Measurements from ENCODE around the gene GPR4.
A peak's percentile ranks its signal among the peaks of the same experiment; 100 is the strongest.

GPR4 gene

GRCh38 chr19:45589768-45590167 is 12.2 kb downstream of the GPR4 start:
- Histone ChIP-seq H3K9me3 (ENCODE audit: control insufficient read depth, insufficient read depth, low read length) (no peaks in the 10 kb centered on the region), H3K4me3 (ENCODE audit: low read length) (no peak overlapping the region), H3K27me3 (ENCODE audit: control insufficient read depth, insufficient read depth, low read length) (no peaks in the 10 kb centered on the region), H3K27ac (ENCODE audit: low read length) (no peak overlapping the region), H3K4me1 (ENCODE audit: control insufficient read depth, insufficient read depth, low read length) (peaks cover 3% of the 10 kb centered on the region; the same call in 1 of the 2 replicates), H3K36me3 (ENCODE audit: control insufficient read depth, insufficient read depth, low read length) (no peaks in the 10 kb centered on the region)
- DNase-seq (ENCODE audit: low read depth, low spot score) = no peak
- no CpG with 5 or more reads among the region's 4 CpGs for WGBS (ENCODE audit: insufficient coverage, insufficient read length)

- DNase-seq (ENCODE audit: low read depth, low spot score) = no peak
- no CpG with 5 or more reads among the region's 4 CpGs for WGBS (ENCODE audit: insufficient coverage, insufficient read length)
- Histone ChIP-seq H3K27me3 (ENCODE audit: control insufficient read depth, insufficient read depth, low read length) (no peaks in the 10 kb centered on the region), H3K4me3 (ENCODE audit: low read length) (no peak overlapping the region), H3K27ac (ENCODE audit: low read length) (no peak overlapping the region), H3K9me3 (ENCODE audit: control insufficient read depth, insufficient read depth, low read length) (no peaks in the 10 kb centered on the region), H3K4me1 (ENCODE audit: control insufficient read depth, insufficient read depth, low read length) (peaks cover 3% of the 10 kb centered on the region), H3K36me3 (ENCODE audit: control insufficient read depth, insufficient read depth, low read length) (no peaks in the 10 kb centered on the region)
Measured at GRCh38 chr19:45587873-45588272, 14.1 kb downstream of the GPR4 start.

- Histone ChIP-seq H3K27ac (ENCODE audit: low read length) (no peak overlapping the region), H3K36me3 (ENCODE audit: control insufficient read depth, insufficient read depth, low read length) (no peaks in the 10 kb centered on the region), H3K4me3 (ENCODE audit: low read length) (peak overlapping the region; percentile 25; the same call in 1 of the 2 replicates), H3K27me3 (ENCODE audit: control insufficient read depth, insufficient read depth, low read length) (no peaks in the 10 kb centered on the region), H3K4me1 (ENCODE audit: control insufficient read depth, insufficient read depth, low read length) (peaks cover 2% of the 10 kb centered on the region; the same call in 1 of the 2 replicates), H3K9me3 (ENCODE audit: control insufficient read depth, insufficient read depth, low read length) (no peaks in the 10 kb centered on the region)
- no CpG with 5 or more reads among the region's 7 CpGs for WGBS (ENCODE audit: insufficient coverage, insufficient read length)
- no peak for DNase-seq (ENCODE audit: low read depth, low spot score)
Measured at GRCh38 chr19:45585158-45585577, 16.8 kb downstream of the GPR4 start.

GRCh38 chr19:45584332-45585157 is 17.5 kb downstream of the GPR4 start, which contains the start of gene OPA3:
Gene OPA3, minus strand, starts transcription at chr19:45584802. Its CDS starts 38 bp downstream, at chr19:45584764.
- WGBS (ENCODE audit: insufficient coverage, insufficient read length) = no CpG with 5 or more reads among the region's 63 CpGs
- no peak within 1 kb of the TSS for H3K27ac ChIP-seq (ENCODE audit: low read length)

GRCh38 chr19:45581576-45581975 is 20.4 kb downstream of the GPR4 start:
- WGBS (ENCODE audit: insufficient coverage, insufficient read length) = no CpG with 5 or more reads among the region's 7 CpGs
- Histone ChIP-seq H3K27me3 (ENCODE audit: control insufficient read depth, insufficient read depth, low read length) (no peaks in the 10 kb centered on the region), H3K27ac (ENCODE audit: low read length) (no peak overlapping the region), H3K4me1 (ENCODE audit: control insufficient read depth, insufficient read depth, low read length) (peaks cover 6% of the 10 kb centered on the region), H3K36me3 (ENCODE audit: control insufficient read depth, insufficient read depth, low read length) (no peaks in the 10 kb centered on the region), H3K4me3 (ENCODE audit: low read length) (no peak overlapping the region), H3K9me3 (ENCODE audit: control insufficient read depth, insufficient read depth, low read length) (no peaks in the 10 kb centered on the region)
- DNase-seq (ENCODE audit: low read depth, low spot score) = no peak

More at GRCh38 chr19:45584332-45585157, 17.5 kb downstream of the GPR4 start, which contains the start of gene OPA3:
- peak; percentile 100 for DNase-seq (ENCODE audit: low read depth, low spot score)
- Histone ChIP-seq H3K4me1 (ENCODE audit: control insufficient read depth, insufficient read depth, low read length) (peaks cover 2% of the 10 kb centered on the region; the same call in 1 of the 2 replicates), H3K4me3 (ENCODE audit: low read length) (peak within 1 kb of the TSS; percentile 84; the same call in 1 of the 2 replicates), H3K36me3 (ENCODE audit: control insufficient read depth, insufficient read depth, low read length) (no peaks in the 10 kb centered on the region), H3K27me3 (ENCODE audit: control insufficient read depth, insufficient read depth, low read length) (no peaks in the 10 kb centered on the region), H3K9me3 (ENCODE audit: control insufficient read depth, insufficient read depth, low read length) (no peaks in the 10 kb centered on the region)

- WGBS (ENCODE audit: insufficient coverage, insufficient read length) = no CpG with 5 or more reads among the region's 5 CpGs
Measured at GRCh38 chr19:45578861-45579260, 23.2 kb downstream of the GPR4 start.

GRCh38 chr19:45577111-45577905 is 24.7 kb downstream of the GPR4 start:
- Histone ChIP-seq H3K4me1 (ENCODE audit: control insufficient read depth, insufficient read depth, low read length) (peaks cover 5% of the 10 kb centered on the region), H3K36me3 (ENCODE audit: control insufficient read depth, insufficient read depth, low read length) (no peaks in the 10 kb centered on the region), H3K4me3 (ENCODE audit: low read length) (no peak overlapping the region), H3K9me3 (ENCODE audit: control insufficient read depth, insufficient read depth, low read length) (no peaks in the 10 kb centered on the region), H3K27ac (ENCODE audit: low read length) (no peak overlapping the region), H3K27me3 (ENCODE audit: control insufficient read depth, insufficient read depth, low read length) (no peaks in the 10 kb centered on the region)
- WGBS (ENCODE audit: insufficient coverage, insufficient read length) = no CpG with 5 or more reads among the region's 11 CpGs
- no peak for DNase-seq (ENCODE audit: low read depth, low spot score)

More at GRCh38 chr19:45578861-45579260, 23.2 kb downstream of the GPR4 start:
- Histone ChIP-seq H3K36me3 (ENCODE audit: control insufficient read depth, insufficient read depth, low read length) (no peaks in the 10 kb centered on the region), H3K27ac (ENCODE audit: low read length) (no peak overlapping the region), H3K27me3 (ENCODE audit: control insufficient read depth, insufficient read depth, low read length) (no peaks in the 10 kb centered on the region), H3K4me1 (ENCODE audit: control insufficient read depth, insufficient read depth, low read length) (peaks cover 5% of the 10 kb centered on the region), H3K4me3 (ENCODE audit: low read length) (no peak overlapping the region), H3K9me3 (ENCODE audit: control insufficient read depth, insufficient read depth, low read length) (no peaks in the 10 kb centered on the region)
- DNase-seq (ENCODE audit: low read depth, low spot score) = no peak

- peaks cover 5% of the 10 kb centered on the region for H3K4me1 ChIP-seq (ENCODE audit: control insufficient read depth, insufficient read depth, low read length)
- no peak for DNase-seq (ENCODE audit: low read depth, low spot score)
- H3K27me3 ChIP-seq (ENCODE audit: control insufficient read depth, insufficient read depth, low read length) = no peaks in the 10 kb centered on the region
- no peaks in the 10 kb centered on the region for H3K9me3 ChIP-seq (ENCODE audit: control insufficient read depth, insufficient read depth, low read length)
- no peak overlapping the region for H3K27ac ChIP-seq (ENCODE audit: low read length)
- no peaks in the 10 kb centered on the region for H3K36me3 ChIP-seq (ENCODE audit: control insufficient read depth, insufficient read depth, low read length)
- WGBS (ENCODE audit: insufficient coverage, insufficient read length) = no CpG with 5 or more reads among the region's 3 CpGs
- H3K4me3 ChIP-seq (ENCODE audit: low read length) = no peak overlapping the region
Measured at GRCh38 chr19:45576682-45577081, 25.3 kb downstream of the GPR4 start.

GRCh38 chr19:45575216-45575615 is 26.8 kb downstream of the GPR4 start:
- no CpG with 5 or more reads among the region's 5 CpGs for WGBS (ENCODE audit: insufficient coverage, insufficient read length)
- H3K27ac ChIP-seq (ENCODE audit: low read length) = no peak overlapping the region
- peaks cover 5% of the 10 kb centered on the region for H3K4me1 ChIP-seq (ENCODE audit: control insufficient read depth, insufficient read depth, low read length)
- H3K36me3 ChIP-seq (ENCODE audit: control insufficient read depth, insufficient read depth, low read length) = no peaks in the 10 kb centered on the region
- H3K9me3 ChIP-seq (ENCODE audit: control insufficient read depth, insufficient read depth, low read length) = no peaks in the 10 kb centered on the region
- DNase-seq (ENCODE audit: low read depth, low spot score) = no peak
- H3K27me3 ChIP-seq (ENCODE audit: control insufficient read depth, insufficient read depth, low read length) = no peaks in the 10 kb centered on the region
- no peak overlapping the region for H3K4me3 ChIP-seq (ENCODE audit: low read length)

GRCh38 chr19:45574526-45574925 is 27.5 kb downstream of the GPR4 start:
- H3K9me3 ChIP-seq (ENCODE audit: control insufficient read depth, insufficient read depth, low read length) = no peaks in the 10 kb centered on the region
- H3K36me3 ChIP-seq (ENCODE audit: control insufficient read depth, insufficient read depth, low read length) = no peaks in the 10 kb centered on the region
- H3K4me1 ChIP-seq (ENCODE audit: control insufficient read depth, insufficient read depth, low read length) = peaks cover 5% of the 10 kb centered on the region
- H3K4me3 ChIP-seq (ENCODE audit: low read length) = no peak overlapping the region
- no peaks in the 10 kb centered on the region for H3K27me3 ChIP-seq (ENCODE audit: control insufficient read depth, insufficient read depth, low read length)
- no CpG with 5 or more reads among the region's 4 CpGs for WGBS (ENCODE audit: insufficient coverage, insufficient read length)
- DNase-seq (ENCODE audit: low read depth, low spot score) = no peak
- H3K27ac ChIP-seq (ENCODE audit: low read length) = no peak overlapping the region
